GM19468 (cell line): ENCODE measurements around the gene ZMIZ1.

Source experiments
- ATAC-seq: cut with Tn5 transposase; IDR thresholded peaks from one replicate; pipeline ENCODE4 v1.9.1; 2021; ENCODE audit warnings: mild to moderate bottlenecking, moderate library complexity, moderate number of reproducible peaks; ENCODE audit not compliant: unreplicated experiment; ENCODE audit errors: extremely low read depth

The ZMIZ1 gene

GRCh38 chr10:79145517-79146470 lies 77.0 kb downstream of the ZMIZ1 start:
- ATAC-seq: no peak

GRCh38 chr10:79146611-79147130 lies 77.9 kb downstream of the ZMIZ1 start:
- no peak for ATAC-seq

- ATAC-seq: no peak
These were observed 78.5 kb downstream of the ZMIZ1 start for GRCh38 chr10:79147306-79147705.

- no peak for ATAC-seq
These were observed 79.2 kb downstream of the ZMIZ1 start for GRCh38 chr10:79147796-79148451.

- ATAC-seq: no peak
These were observed 79.9 kb downstream of the ZMIZ1 start for GRCh38 chr10:79148452-79149344.

- ATAC-seq: no peak
These were observed 80.5 kb downstream of the ZMIZ1 start for GRCh38 chr10:79149345-79149661.

GRCh38 chr10:79149662-79150443 lies 81.1 kb downstream of the ZMIZ1 start:
- ATAC-seq: no peak

GRCh38 chr10:79150444-79150754 lies 81.6 kb downstream of the ZMIZ1 start:
- ATAC-seq: no peak

GRCh38 chr10:79152423-79152817 lies 83.7 kb downstream of the ZMIZ1 start:
- no peak for ATAC-seq

GRCh38 chr10:79153745-79154144 lies 85.0 kb downstream of the ZMIZ1 start:
- ATAC-seq: no peak

- ATAC-seq: no peak
These were observed 86.7 kb downstream of the ZMIZ1 start for GRCh38 chr10:79155301-79156081.

GRCh38 chr10:79156334-79157274 lies 87.8 kb downstream of the ZMIZ1 start:
- no peak for ATAC-seq

- ATAC-seq: no peak
These were observed 89.2 kb downstream of the ZMIZ1 start for GRCh38 chr10:79158004-79158340.

GRCh38 chr10:79158402-79159097 lies 89.8 kb downstream of the ZMIZ1 start:
- ATAC-seq: no peak

- ATAC-seq: no peak
These were observed 90.4 kb downstream of the ZMIZ1 start for GRCh38 chr10:79159141-79159651.

- ATAC-seq: no peak
These were observed 91.0 kb downstream of the ZMIZ1 start for GRCh38 chr10:79159785-79160184.

GRCh38 chr10:79160191-79160590 lies 91.4 kb downstream of the ZMIZ1 start:
- no peak for ATAC-seq
